ENCODE data around the gene ZNF41.

The ZNF41 gene

DNA sequence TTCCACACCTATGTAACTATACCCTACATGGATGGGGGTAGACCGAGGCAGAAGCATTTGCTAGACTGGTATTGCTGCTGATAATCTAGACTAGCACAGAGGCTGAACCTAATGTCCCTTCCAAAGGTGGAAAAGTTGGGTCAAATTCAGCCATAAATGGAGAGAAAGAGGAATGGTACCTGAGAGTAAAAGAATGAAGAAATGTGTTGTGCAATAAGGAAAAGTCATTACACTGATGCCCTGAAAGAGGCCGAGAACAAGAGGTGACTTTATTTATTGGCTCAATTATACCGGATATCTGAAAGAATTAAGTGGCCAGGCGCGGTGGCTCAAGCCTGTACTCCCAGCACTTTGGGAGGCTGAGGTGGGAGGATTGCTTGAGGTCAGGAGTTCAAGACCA is 52.1 kb downstream of the ZNF41 start:
- H3K4me3 ChIP-seq (ENCODE audit: low read length), result no peak overlapping the region
- no peak for DNase-seq (ENCODE audit: low read depth, low spot score)

DNA sequence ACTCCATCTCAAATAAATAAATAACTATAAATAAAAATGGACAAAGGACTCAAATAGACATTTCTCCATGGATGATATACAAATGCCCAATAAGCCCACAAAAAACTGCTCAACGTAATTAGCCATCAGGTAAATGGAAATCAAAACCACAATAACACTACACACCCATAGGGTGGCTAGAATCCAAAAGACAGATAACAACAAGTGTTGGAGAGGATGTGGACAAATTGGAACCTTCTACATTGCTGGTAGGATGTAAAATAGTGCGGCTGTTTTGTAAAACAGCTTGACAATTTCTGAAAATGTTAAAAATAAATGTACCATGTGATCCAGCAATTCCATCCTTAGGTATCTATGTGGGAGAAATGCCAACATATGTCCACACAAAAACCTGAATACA is 60.6 kb downstream of the ZNF41 start:
- DNase-seq (ENCODE audit: low read depth, low spot score), result no peak
- no peak overlapping the region for H3K4me3 ChIP-seq (ENCODE audit: low read length)

DNA sequence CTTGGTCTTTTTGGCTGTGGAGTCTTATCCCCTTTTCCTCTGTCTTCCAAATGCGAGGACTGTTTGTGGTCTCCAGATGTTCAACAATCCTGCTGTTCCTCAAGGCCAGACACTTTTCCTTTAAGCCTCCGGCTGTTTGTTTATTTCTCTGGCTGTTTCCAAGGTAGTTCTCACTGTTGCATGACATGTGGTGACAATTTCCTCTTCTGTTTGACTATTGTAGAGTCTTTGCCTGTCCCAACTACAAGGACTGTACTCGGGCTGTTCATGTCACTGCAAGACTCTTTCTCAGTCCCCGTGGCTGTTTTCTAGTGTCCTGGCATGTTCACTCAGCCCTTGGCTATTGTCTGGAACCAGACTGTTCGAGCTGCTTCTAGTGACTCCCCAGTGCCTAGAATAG is 62.1 kb downstream of the ZNF41 start:
- DNase-seq (ENCODE audit: low read depth, low spot score), result no peak
- H3K4me3 ChIP-seq (ENCODE audit: low read length), result no peak overlapping the region

DNA sequence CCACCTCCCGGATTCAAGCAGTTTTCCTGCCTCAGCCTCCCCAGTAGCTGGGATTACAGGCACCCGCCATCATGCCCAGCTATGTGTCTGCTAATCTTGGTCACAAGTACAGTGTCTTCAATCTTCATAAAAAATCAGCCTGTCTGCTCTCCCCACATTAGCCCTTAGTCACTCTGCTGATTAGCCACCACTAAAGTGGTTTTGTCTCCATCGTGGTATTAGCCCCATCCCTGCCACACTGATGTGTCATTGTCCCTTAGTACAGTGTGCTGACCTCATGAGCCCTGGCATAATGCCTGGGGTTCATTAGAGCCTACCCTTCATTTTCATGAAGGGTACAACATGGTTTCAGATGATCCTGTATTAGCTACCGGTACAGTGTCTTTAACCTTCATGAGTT is 62.8 kb downstream of the ZNF41 start:
- DNase-seq (ENCODE audit: low read depth, low spot score), result no peak
- no peak overlapping the region for H3K4me3 ChIP-seq (ENCODE audit: low read length)

DNA sequence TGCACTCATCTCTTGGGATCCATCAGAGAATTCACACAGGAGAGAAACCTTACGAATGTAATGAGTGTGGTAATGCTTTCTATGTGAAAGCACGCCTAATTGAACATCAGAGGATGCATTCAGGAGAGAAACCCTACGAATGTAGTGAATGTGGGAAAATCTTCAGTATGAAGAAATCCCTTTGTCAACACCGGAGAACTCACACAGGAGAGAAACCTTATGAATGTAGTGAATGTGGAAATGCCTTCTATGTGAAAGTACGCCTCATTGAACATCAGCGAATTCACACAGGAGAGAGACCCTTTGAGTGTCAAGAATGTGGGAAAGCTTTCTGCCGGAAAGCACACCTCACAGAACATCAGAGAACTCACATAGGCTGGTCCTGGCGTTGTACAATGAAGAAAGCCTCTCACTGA is 69.8 kb downstream of the ZNF41 start:
- H3K4me3 ChIP-seq (ENCODE audit: low read length), result no peak overlapping the region
- DNase-seq (ENCODE audit: low read depth, low spot score), result no peak

All from Jurkat, Clone E6-1 (cell line).